ENCODE results near the gene VEGFB.

Gene VEGFB

GRCh38 chr11:64268025-64268892, 33.9 kb downstream of the VEGFB start:
- H3K27ac ChIP-seq (ENCODE audit: low read length): peak overlapping the region; percentile 90
- peak overlapping the region; percentile 71; the same call in 1 of the 2 replicates for H2AFZ ChIP-seq (ENCODE audit: low read depth, low read length)
- peak overlapping the region; percentile 99 for H3K4me2 ChIP-seq (ENCODE audit: insufficient read depth, low read length)
- peak overlapping the region; percentile 95 for H3K9ac ChIP-seq (ENCODE audit: low read depth, low read length)
- H3K4me1 ChIP-seq (ENCODE audit: insufficient read depth, low read length): peaks cover 38% of the 10 kb centered on the region
- no peak for DNase-seq
- no peak for ATAC-seq (ENCODE audit: insufficient read depth, low read depth)
- H3K9me3 ChIP-seq (ENCODE audit: insufficient read depth, low read length, severe bottlenecking): no peaks in the 10 kb centered on the region
- no peaks in the 10 kb centered on the region for H3K27me3 ChIP-seq (ENCODE audit: insufficient read depth, low read length, poor library complexity)
- peaks cover 17% of the 10 kb centered on the region; the same call in 1 of the 2 replicates for H3K36me3 ChIP-seq (ENCODE audit: insufficient read depth, low read length)
- TF ChIP-seq EZH2 (IDR thresholded peaks at IDR 0.05; ENCODE audit: borderline replicate concordance, low read depth, low read length, severe bottlenecking): no peak
- no peak for TF ChIP-seq CTCF (IDR thresholded peaks at IDR 0.05; ENCODE audit: borderline replicate concordance, extremely low read depth, low read length, poor library complexity, severe bottlenecking)
- H3K79me2 ChIP-seq (ENCODE audit: insufficient read depth, low read length): peaks cover 26% of the 10 kb centered on the region
- H4K20me1 ChIP-seq (ENCODE audit: insufficient read depth, low read length): no peaks in the 10 kb centered on the region
- H3K4me3 ChIP-seq (ENCODE audit: low read depth in 1 of 2, low read length in 2 of 2): peak overlapping the region; percentile 79 to 90; a peak in 3 of 4 replicates

- H3K36me3 ChIP-seq (ENCODE audit: insufficient read depth, low read length): peaks cover 13% of the 10 kb centered on the region; the same call in 1 of the 2 replicates
- peak overlapping the region; percentile 99 for H3K4me2 ChIP-seq (ENCODE audit: insufficient read depth, low read length)
- peak; percentile 53 for DNase-seq
- TF ChIP-seq EZH2 (IDR thresholded peaks at IDR 0.05; ENCODE audit: borderline replicate concordance, low read depth, low read length, severe bottlenecking) (no peak), CTCF (IDR thresholded peaks at IDR 0.05; ENCODE audit: borderline replicate concordance, extremely low read depth, low read length, poor library complexity, severe bottlenecking) (no peak)
- H3K27ac ChIP-seq (ENCODE audit: low read length): peak overlapping the region; percentile 90
- H3K9me3 ChIP-seq (ENCODE audit: insufficient read depth, low read length, severe bottlenecking): no peaks in the 10 kb centered on the region
- H3K9ac ChIP-seq (ENCODE audit: low read depth, low read length): peak overlapping the region; percentile 95
- no peaks in the 10 kb centered on the region for H4K20me1 ChIP-seq (ENCODE audit: insufficient read depth, low read length)
- no peaks in the 10 kb centered on the region for H3K27me3 ChIP-seq (ENCODE audit: insufficient read depth, low read length, poor library complexity)
- H2AFZ ChIP-seq (ENCODE audit: low read depth, low read length): peak overlapping the region; percentile 71
- H3K79me2 ChIP-seq (ENCODE audit: insufficient read depth, low read length): peaks cover 28% of the 10 kb centered on the region
- H3K4me1 ChIP-seq (ENCODE audit: insufficient read depth, low read length): peaks cover 38% of the 10 kb centered on the region
- peak overlapping the region; percentile 79 to 90 for H3K4me3 ChIP-seq (ENCODE audit: low read depth in 1 of 2, low read length in 2 of 2)
- ATAC-seq (ENCODE audit: insufficient read depth, low read depth): peak; percentile 4
Measured at GRCh38 chr11:64268893-64269539, 34.6 kb downstream of the VEGFB start.

GRCh38 chr11:64269540-64270220, 35.3 kb downstream of the VEGFB start:
- Histone ChIP-seq H3K9me3 (ENCODE audit: insufficient read depth, low read length, severe bottlenecking) (no peaks in the 10 kb centered on the region), H3K4me1 (ENCODE audit: insufficient read depth, low read length) (peaks cover 38% of the 10 kb centered on the region), H3K79me2 (ENCODE audit: insufficient read depth, low read length) (peaks cover 28% of the 10 kb centered on the region), H3K27me3 (ENCODE audit: insufficient read depth, low read length, poor library complexity) (no peaks in the 10 kb centered on the region), H3K9ac (ENCODE audit: low read depth, low read length) (peak overlapping the region; percentile 95), H4K20me1 (ENCODE audit: insufficient read depth, low read length) (no peaks in the 10 kb centered on the region), H3K4me3 (ENCODE audit: low read depth in 1 of 2, low read length in 2 of 2) (peak overlapping the region; percentile 79 to 90), H3K4me2 (ENCODE audit: insufficient read depth, low read length) (peak overlapping the region; percentile 99), H3K27ac (ENCODE audit: low read length) (peak overlapping the region; percentile 96), H3K36me3 (ENCODE audit: insufficient read depth, low read length) (peaks cover 13% of the 10 kb centered on the region; the same call in 1 of the 2 replicates), H2AFZ (ENCODE audit: low read depth, low read length) (peak overlapping the region; percentile 81)
- TF ChIP-seq CTCF (IDR thresholded peaks at IDR 0.05; ENCODE audit: borderline replicate concordance, extremely low read depth, low read length, poor library complexity, severe bottlenecking) (peak; percentile 44), EZH2 (IDR thresholded peaks at IDR 0.05; ENCODE audit: borderline replicate concordance, low read depth, low read length, severe bottlenecking) (no peak)
- peak; percentile 82 for ATAC-seq (ENCODE audit: insufficient read depth, low read depth)
- peak; percentile 99 for DNase-seq

Data from DND-41 (cell line).